Measurements from ENCODE around the gene P2RX5. TPM values are rescaled to one million over a fixed set of nuclear protein-coding genes. Genes with fewer than 3 reads are reported as not detected.
A peak's percentile ranks its signal among the peaks of the same experiment; 100 is the strongest.

P2RX5 gene
- total and polyA plus RNA-seq, 10 of the 15 experiments (the other 5 are each of a cell fraction or from before 2014, with no cell fraction given): 6.9 to 28.8 (median 19.5) TPM

DNA sequence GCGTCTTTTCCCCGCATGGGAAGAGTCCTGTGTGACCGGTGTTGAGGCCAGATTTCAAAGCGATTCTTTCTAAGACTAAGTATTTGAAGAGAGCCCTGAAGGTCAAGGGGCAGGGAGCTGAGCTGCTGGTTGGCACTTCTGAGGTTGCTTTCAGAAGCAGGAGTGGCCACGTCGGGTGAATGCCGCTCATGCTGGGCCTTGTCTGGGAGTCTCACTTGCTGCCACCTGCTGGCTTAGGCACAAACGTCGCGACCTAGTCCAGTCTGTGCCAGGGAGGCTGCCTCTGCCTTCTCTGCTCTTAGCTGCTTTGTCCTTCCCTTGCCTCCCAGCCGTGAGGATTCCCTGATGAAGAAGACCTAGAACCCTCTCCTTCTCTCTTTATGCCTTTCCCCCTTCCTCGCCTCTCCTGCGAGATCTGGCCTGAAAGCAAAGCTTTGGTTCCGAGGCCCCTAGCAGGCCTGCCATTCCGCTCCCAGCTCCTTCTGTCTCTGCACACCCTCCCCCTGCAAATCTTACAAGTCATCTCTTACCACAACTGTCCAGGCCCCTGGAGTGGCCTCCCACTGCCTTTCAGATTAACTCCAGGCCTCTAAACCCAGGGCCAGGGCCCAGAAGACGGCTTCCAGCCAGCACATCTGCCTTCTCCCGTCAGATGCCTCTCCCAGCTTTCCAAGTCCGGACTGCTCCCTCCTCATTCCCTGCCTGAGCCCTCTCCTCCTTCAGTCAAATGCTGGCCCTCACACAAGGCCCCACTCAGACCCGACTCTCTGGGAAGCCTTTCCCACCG lies 48.0 kb downstream of the P2RX5 start:
- H3K9ac ChIP-seq (ENCODE audit: control insufficient read depth, insufficient read depth, low read length): no peak overlapping the region
- no peaks in the 10 kb centered on the region for H3K79me2 ChIP-seq (ENCODE audit: control insufficient read depth, insufficient read depth, low read length)
- peak; percentile 81 for FAIRE-seq
- intact Hi-C loops (cut with micrococcal nuclease; ENCODE audit: unreplicated experiment) (loop anchor here (2.0 to 10.0 kb wide), 2 partner anchors 45 to 603 kb away; no protein-coding TSS in a partner anchor), in situ Hi-C loops (cut with MboI) (no loop called here)
- no peak overlapping the region for H3K4me3 ChIP-seq
- 70% methylated on average over 20 of the region's 20 CpGs for WGBS (ENCODE audit: insufficient coverage, insufficient replicate concordance, low lambda C conversion rate, missing lambda C conversion rate)
- no peaks in the 10 kb centered on the region for H4K20me1 ChIP-seq (ENCODE audit: control insufficient read depth, insufficient read depth)
- no peaks in the 10 kb centered on the region for H3K9me3 ChIP-seq (replicated peaks; ENCODE audit: control insufficient read depth, insufficient read depth, low read length)
- CTCF ChIA-PET: interaction anchor here (1.0 to 2.4 kb wide), 5 partner anchors 11 to 90 kb away, joined by 4 to 14 read pairs (median 10); partner anchors contain the start of genes CTNS and SHPK
- peak; percentile 87 for ATAC-seq
- POLR2A ChIA-PET: interaction anchor here (1.0 kb wide), 1 partner anchor 12 kb away, joined by 3 read pairs; the partner anchor contains the start of genes CTNS and SHPK
- SMC1A ChIA-PET (ENCODE audit: uncharacterized antibody, unreplicated experiment): interaction anchor here (2.3 kb wide), 1 partner anchor 46 kb away, joined by 8 read pairs; no protein-coding TSS in a partner anchor
- no peak overlapping the region for H2AFZ ChIP-seq (ENCODE audit: control insufficient read depth, low read depth, low read length)
- no peak overlapping the region for H3K27ac ChIP-seq (ENCODE audit: control insufficient read depth, insufficient read depth)
- H3K4me2 ChIP-seq (ENCODE audit: control insufficient read depth, insufficient read depth): no peak overlapping the region
- H3K4me1 ChIP-seq (ENCODE audit: control insufficient read depth, insufficient read depth, low read length): peaks cover 4% of the 10 kb centered on the region
- no peak for DNase-seq (ENCODE audit: low read depth, low spot score)
- H3K27me3 ChIP-seq (replicated peaks in 1 of 2; ENCODE audit: control insufficient read depth in 2 of 2, insufficient read depth in 2 of 2, low read length in 1 of 2): no peaks in the 10 kb centered on the region
- RAD21 ChIA-PET (ENCODE audit: unreplicated experiment): interaction anchor here (2.2 kb wide), 1 partner anchor 12 kb away, joined by 9 read pairs; the partner anchor contains the start of genes CTNS and SHPK
- no TSS peak for BruUV-seq (replicated peaks)
- H3K36me3 ChIP-seq (ENCODE audit: control insufficient read depth in 2 of 2, insufficient read depth in 2 of 2, low read length in 1 of 2): no peaks in the 10 kb centered on the region
- TF ChIP-seq SMC3 (IDR thresholded peaks at IDR 0.05; ENCODE audit: borderline replicate concordance, low read length) (peak; percentile 47), ETV6 (conservative IDR thresholded peaks at IDR 0.05 in 1 of 2, IDR thresholded peaks at IDR 0.05 in 1 of 2; ENCODE audit: borderline replicate concordance in 1 of 2, low read depth in 1 of 2) (no peak), RAD21 (IDR thresholded peaks at IDR 0.05; ENCODE audit: insufficient read depth, low read depth, low read length) (peak; percentile 40), CBX3 (IDR thresholded peaks at IDR 0.05; ENCODE audit: borderline replicate concordance, low read depth) (no peak)
- TF ChIP-seq, protein P1, sequence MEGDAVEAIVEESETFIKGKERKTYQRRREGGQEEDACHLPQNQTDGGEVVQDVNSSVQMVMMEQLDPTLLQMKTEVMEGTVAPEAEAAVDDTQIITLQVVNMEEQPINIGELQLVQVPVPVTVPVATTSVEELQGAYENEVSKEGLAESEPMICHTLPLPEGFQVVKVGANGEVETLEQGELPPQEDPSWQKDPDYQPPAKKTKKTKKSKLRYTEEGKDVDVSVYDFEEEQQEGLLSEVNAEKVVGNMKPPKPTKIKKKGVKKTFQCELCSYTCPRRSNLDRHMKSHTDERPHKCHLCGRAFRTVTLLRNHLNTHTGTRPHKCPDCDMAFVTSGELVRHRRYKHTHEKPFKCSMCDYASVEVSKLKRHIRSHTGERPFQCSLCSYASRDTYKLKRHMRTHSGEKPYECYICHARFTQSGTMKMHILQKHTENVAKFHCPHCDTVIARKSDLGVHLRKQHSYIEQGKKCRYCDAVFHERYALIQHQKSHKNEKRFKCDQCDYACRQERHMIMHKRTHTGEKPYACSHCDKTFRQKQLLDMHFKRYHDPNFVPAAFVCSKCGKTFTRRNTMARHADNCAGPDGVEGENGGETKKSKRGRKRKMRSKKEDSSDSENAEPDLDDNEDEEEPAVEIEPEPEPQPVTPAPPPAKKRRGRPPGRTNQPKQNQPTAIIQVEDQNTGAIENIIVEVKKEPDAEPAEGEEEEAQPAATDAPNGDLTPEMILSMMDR (IDR thresholded peaks at IDR 0.05 in 2 of 3, conservative IDR thresholded peaks at IDR 0.05 in 1 of 3; ENCODE audit: control insufficient read depth in 2 of 3, extremely low read depth in 1 of 3, insufficient read depth in 1 of 3, low read depth in 3 of 3, low read length in 3 of 3): peak; percentile 48 to 63 (median 49)
